H1 (cell line): ENCODE measurements around the gene PLCL2. TPM values are rescaled to one million over a fixed set of nuclear protein-coding genes. Genes with fewer than 3 reads are reported as not detected.

Source experiments
- CTCF ChIA-PET: fragments of 300-600 bp; sonication (Branson Sonifier 250); formaldehyde crosslinking; loops from one replicate; lab custom pipeline; 2021; ENCODE audit not compliant: partially characterized antibody; lab: Charles Lee
- POLR2A ChIA-PET: fragments of 300-600 bp; sonication (Branson Sonifier 250); formaldehyde crosslinking; loops from one replicate; lab custom pipeline; 2021; ENCODE audit warnings: inconsistent platforms; ENCODE audit not compliant: partially characterized antibody; lab: Charles Lee
- DNase-seq, 2 experiments: peaks; one replicate each; pipeline versions ENCODE4 v3.0.0 to v3.0.0-alpha.2; 2010 to 2022; ENCODE audit warnings: low spot score in 2 of 2, low read depth in 1 of 2, mixed read lengths in 1 of 2
- FAIRE-seq: peaks from 2 replicates; lab custom pipeline; 2011; peaks lifted over from hg19 to GRCh38; lab: Jason Lieb, UNC
- H2AFZ ChIP-seq: 2 replicates; pipeline ENCODE4 v1.8.1; 2012; ENCODE audit warnings: low read length, inconsistent platforms
- H2AK5ac ChIP-seq: 2 replicates; pipeline ENCODE4 v1.6.1; 2013; ENCODE audit warnings: low read depth, low read length
- H2BK120ac ChIP-seq: replicated peaks from 2 replicates; pipeline ENCODE3; 2013; ENCODE audit warnings: low read depth, low read length, inconsistent platforms
- H2BK12ac ChIP-seq: 2 replicates; pipeline ENCODE4 v1.6.1; 2013; ENCODE audit warnings: low read depth, low read length
- H2BK15ac ChIP-seq: 2 replicates; pipeline ENCODE4 v1.6.1; 2013; ENCODE audit warnings: low read length
- H2BK20ac ChIP-seq: 2 replicates; pipeline ENCODE4 v1.6.1; 2013; ENCODE audit warnings: low read length
- H2BK5ac ChIP-seq: 2 replicates; pipeline ENCODE4 v1.6.1; 2013; ENCODE audit warnings: low read depth, low read length
- H3K14ac ChIP-seq: 2 replicates; pipeline ENCODE4 v1.6.1; 2013; ENCODE audit warnings: inconsistent platforms; ENCODE audit not compliant: insufficient read length
- H3K18ac ChIP-seq: 2 replicates; pipeline ENCODE4 v1.6.1; 2013; ENCODE audit warnings: low read length; ENCODE audit errors: extremely low read depth
- H3K23ac ChIP-seq: 2 replicates; pipeline ENCODE4 v1.6.1; 2013; ENCODE audit warnings: inconsistent platforms; ENCODE audit not compliant: insufficient read length
- H3K23me2 ChIP-seq: 2 replicates; pipeline ENCODE4 v1.6.1; 2013; ENCODE audit warnings: low read depth, low read length
- H3K27ac ChIP-seq: 2 replicates; pipeline ENCODE4 v1.6.1; 2011; ENCODE audit warnings: low read depth, low read length, inconsistent platforms
- H3K27me3 ChIP-seq, 4 experiments: replicated peaks in 1 of 4; 1 replicate in 1 of 4; 2 replicates in 3 of 4; pipeline versions ENCODE4 v1.6.1 to v1.8.1; 2011 to 2013; ENCODE audit warnings: low read length in 3 of 4, mild to moderate bottlenecking in 3 of 4, inconsistent platforms in 2 of 4, mixed read lengths in 2 of 4, moderate library complexity in 1 of 4; ENCODE audit not compliant: control insufficient read depth in 3 of 4, insufficient read depth in 3 of 4; ENCODE audit errors: extremely low read depth in 1 of 4
- H3K36me3 ChIP-seq, 4 experiments: 2 replicates each; pipeline versions ENCODE4 v1.6.1 to v1.8.1; 2011 to 2013; ENCODE audit warnings: mild to moderate bottlenecking in 4 of 4, low read length in 3 of 4, moderate library complexity in 2 of 4, control low read depth in 1 of 4, inconsistent platforms in 1 of 4; ENCODE audit not compliant: insufficient read depth in 4 of 4, control insufficient read depth in 2 of 4
- H3K4ac ChIP-seq: replicated peaks from 2 replicates; pipeline ENCODE3; 2013; ENCODE audit warnings: low read length, low read depth, mixed read lengths, inconsistent platforms; ENCODE audit not compliant: insufficient read length
- H3K4me1 ChIP-seq, 4 experiments: replicated peaks in 1 of 4; 1 replicate in 1 of 4; 2 replicates in 3 of 4; pipeline versions ENCODE4 v1.6.1 to v1.8.1; 2011 to 2013; ENCODE audit warnings: low read length in 3 of 4, inconsistent platforms in 2 of 4, mixed read lengths in 1 of 4; ENCODE audit not compliant: insufficient read depth in 4 of 4, control insufficient read depth in 3 of 4
- H3K4me2 ChIP-seq, 2 experiments: 2 replicates each; pipeline versions ENCODE4 v1.6.1 to v1.8.1; 2011 to 2013; ENCODE audit warnings: low read depth in 2 of 2, low read length in 2 of 2, control low read depth in 1 of 2, inconsistent platforms in 1 of 2, mild to moderate bottlenecking in 1 of 2; ENCODE audit not compliant: insufficient read depth in 1 of 2
- H3K4me3 ChIP-seq, 4 experiments: fragments of 200-600, 300-600 bp in 1 of 4; sonication (generic), shearing (Covaris generic), sonication (Bioruptor Twin) in 1 of 4; 2 replicates each; pipeline versions ENCODE4 v1.5.1 to v1.8.1; 2011 to 2016; ENCODE audit warnings: low read length in 4 of 4, low read depth in 3 of 4, control low read depth in 2 of 4, inconsistent platforms in 2 of 4, mild to moderate bottlenecking in 2 of 4, mixed read lengths in 1 of 4, moderate library complexity in 1 of 4; ENCODE audit not compliant: insufficient read depth in 2 of 4; ENCODE audit errors: extremely low read depth in 1 of 4
- H3K56ac ChIP-seq: replicated peaks from 2 replicates; pipeline ENCODE3; 2013; ENCODE audit warnings: low read depth, mild to moderate bottlenecking, mixed read lengths, low read length, inconsistent platforms; ENCODE audit not compliant: insufficient read length
- H3K79me1 ChIP-seq: 2 replicates; pipeline ENCODE4 v1.6.1; 2013; ENCODE audit warnings: low read depth, low read length, control low read depth
- H3K79me2 ChIP-seq, 2 experiments: 2 replicates each; pipeline versions ENCODE4 v1.6.1 to v1.8.1; 2012 to 2013; ENCODE audit warnings: low read length in 2 of 2, mild to moderate bottlenecking in 2 of 2, inconsistent platforms in 1 of 2; ENCODE audit not compliant: insufficient read depth in 2 of 2, control insufficient read depth in 1 of 2
- H3K9ac ChIP-seq, 4 experiments: replicated peaks in 1 of 4; 1 replicate in 1 of 4; 2 replicates in 3 of 4; pipeline versions ENCODE4 v1.6.1 to v1.8.1; 2011 to 2013; ENCODE audit warnings: low read depth in 3 of 4, low read length in 3 of 4, control low read depth in 2 of 4, mild to moderate bottlenecking in 2 of 4, moderate library complexity in 2 of 4, inconsistent platforms in 1 of 4; ENCODE audit errors: extremely low read depth in 1 of 4
- H3K9me3 ChIP-seq, 2 experiments: 2 replicates each; pipeline versions ENCODE4 v1.6.1 to v1.8.1; 2012 to 2013; ENCODE audit warnings: mild to moderate bottlenecking in 2 of 2, moderate library complexity in 2 of 2, control low read depth in 1 of 2, inconsistent platforms in 1 of 2, low read depth in 1 of 2, low read length in 1 of 2, mixed read lengths in 1 of 2; ENCODE audit not compliant: insufficient read depth in 2 of 2
- H4K20me1 ChIP-seq, 2 experiments: replicated peaks in 1 of 2; 2 replicates each; pipeline versions ENCODE3 to v1.8.1; 2011 to 2013; ENCODE audit warnings: inconsistent platforms in 2 of 2, low read length in 2 of 2, mild to moderate bottlenecking in 1 of 2; ENCODE audit not compliant: insufficient read depth in 2 of 2, control insufficient read depth in 1 of 2
- H4K5ac ChIP-seq: 2 replicates; pipeline ENCODE4 v1.6.1; 2013; ENCODE audit warnings: low read length, low read depth, mixed read lengths, inconsistent platforms; ENCODE audit not compliant: insufficient read length
- H4K8ac ChIP-seq: 2 replicates; pipeline ENCODE4 v1.8.0; 2013; ENCODE audit warnings: mild to moderate bottlenecking, moderate library complexity, low read length, inconsistent platforms; ENCODE audit not compliant: insufficient read depth; ENCODE audit errors: extremely low read depth
- H4K91ac ChIP-seq: replicated peaks from 2 replicates; pipeline ENCODE3; 2013; ENCODE audit warnings: low read length, mixed read lengths, inconsistent platforms; ENCODE audit not compliant: insufficient read length
- BACH1 ChIP-seq: IDR thresholded peaks from 2 replicates; pipeline ENCODE4 v1.6.1; 2012; ENCODE audit warnings: low read length, improper control_type of control experiment
- BCL11A ChIP-seq, 2 experiments: IDR thresholded peaks; one replicate each; pipeline ENCODE4 v1.6.1; 2011; ENCODE audit warnings: low read depth in 2 of 2, low read length in 2 of 2, mild to moderate bottlenecking in 2 of 2
- CHD2 ChIP-seq: IDR thresholded peaks from 2 replicates; pipeline ENCODE4 v1.6.1; 2012; ENCODE audit warnings: low read length, improper control_type of control experiment
- EGR1 ChIP-seq: IDR thresholded peaks from 2 replicates; pipeline ENCODE4 v1.6.1; 2011; ENCODE audit warnings: low read depth, low read length, borderline replicate concordance
- HDAC6 ChIP-seq: IDR thresholded peaks from one replicate; pipeline ENCODE4 v1.7.1; 2012; ENCODE audit warnings: low read depth, mild to moderate bottlenecking, inconsistent platforms, low read length, moderate library complexity
- JUND ChIP-seq: IDR thresholded peaks from 2 replicates; pipeline ENCODE4 v1.6.1; 2011; ENCODE audit warnings: mild to moderate bottlenecking, improper control_type of control experiment, low read length
- MAFK ChIP-seq: IDR thresholded peaks from 2 replicates; pipeline ENCODE4 v1.6.1; 2012; ENCODE audit warnings: low read depth, mild to moderate bottlenecking, improper control_type of control experiment, low read length
- POU5F1 ChIP-seq: IDR thresholded peaks from 2 replicates; pipeline ENCODE4 v1.6.1; 2011; ENCODE audit warnings: low read depth, mild to moderate bottlenecking, low read length, moderate library complexity
- RNF2 ChIP-seq: fragments of 200-900, 300-1000 bp; sonication (generic); IDR thresholded peaks from 2 replicates; pipeline ENCODE4 v1.7.1; 2016; ENCODE audit warnings: borderline replicate concordance, low read depth, mild to moderate bottlenecking, antibody characterized with exemption, low read length; ENCODE audit not compliant: poor library complexity, severe bottlenecking; ENCODE audit errors: missing control alignments
- RXRA ChIP-seq: IDR thresholded peaks from 2 replicates; pipeline ENCODE4 v1.6.1; 2011; ENCODE audit warnings: low read depth, mild to moderate bottlenecking, low read length, moderate library complexity; ENCODE audit not compliant: insufficient read depth
- SRF ChIP-seq: IDR thresholded peaks from 2 replicates; pipeline ENCODE4 v1.6.1; 2011; ENCODE audit warnings: mild to moderate bottlenecking, low read depth, low read length, moderate library complexity
- TAF7 ChIP-seq: optimal IDR thresholded peaks from 2 replicates; pipeline ENCODE3; 2011; ENCODE audit warnings: low read depth, mild to moderate bottlenecking, inconsistent platforms, low read length, moderate library complexity, borderline replicate concordance
- polyA plus RNA-seq, 7 experiments: library from polyadenylated mRNA; depleted of rRNA in 3 of 7; stranded (reverse) in 5 of 7; unstranded in 2 of 7; fragments of >200 nt in 5 of 7; fragments of 200-250 nt in 2 of 7; gene quantifications; 1 replicate in 5 of 7; 2 replicates in 1 of 7; 4 replicates in 1 of 7; pipeline versions ENCODE4 v1.2.1 to v1.2.3, GENCODE V29; 2011 to 2013; ENCODE audit warnings: missing spikeins in 2 of 7, mixed read lengths in 2 of 7
- total RNA-seq: library from RNA; stranded (reverse); fragmentation: NEBNext Ultra II Directional; extraction: Animal tissue kit (Norgen Biotek cat#: 25700); gene quantifications from 2 replicates; pipeline ENCODE4 v1.2.1, GENCODE V29; 2021
- TF ChIP-seq, protein P1 (sequence below): IDR thresholded peaks from 2 replicates; pipeline ENCODE4 v1.6.1; 2011; ENCODE audit warnings: low read length, improper control_type of control experiment

The PLCL2 gene
- total and polyA plus RNA-seq, 2 of the 8 experiments (the other 6 are each of a cell fraction or from before 2014, with no cell fraction given), result 3.5 to 6.8 TPM

DNA sequence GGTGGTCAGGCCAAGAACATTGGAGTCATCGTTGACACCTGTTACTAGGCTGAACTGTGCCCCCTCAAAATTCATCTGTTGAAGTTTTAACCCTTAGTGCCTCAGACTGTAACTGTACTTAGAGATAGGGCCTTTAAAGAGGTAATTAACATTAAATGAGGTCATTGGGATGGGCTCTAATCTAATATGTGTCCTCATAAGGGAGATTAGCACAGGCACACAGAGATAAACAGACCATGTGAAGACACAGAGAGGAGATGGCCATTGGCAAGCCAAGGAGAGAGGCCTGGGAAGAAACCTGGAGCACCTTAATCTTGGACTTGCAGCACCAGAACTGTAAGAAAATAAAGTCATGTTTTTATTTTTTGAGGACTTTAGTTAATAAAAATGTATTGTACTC is 59.6 kb downstream of the PLCL2 start (continued):
- TF ChIP-seq HDAC6, result no peak

DNA sequence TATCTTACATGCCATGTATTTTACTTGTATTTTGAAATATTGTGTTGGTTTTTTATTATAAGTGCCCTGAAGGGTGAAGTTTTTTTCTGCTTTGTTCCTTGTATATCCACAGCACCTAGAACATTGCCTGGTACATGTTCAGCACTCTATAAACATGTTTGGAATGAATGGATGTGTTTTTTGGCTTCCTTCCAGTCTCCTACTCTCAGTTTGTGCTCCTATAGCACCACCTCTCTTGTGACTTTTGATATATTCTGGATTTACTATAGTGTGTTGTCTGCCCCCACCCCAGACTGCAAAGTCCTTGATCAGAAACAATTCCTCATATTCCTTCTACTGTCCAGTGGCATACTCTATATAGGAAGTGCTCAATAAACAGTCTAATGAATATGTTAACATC is 60.6 kb downstream of the PLCL2 start:
- no peak overlapping the region for H2BK15ac ChIP-seq
- H3K4me1 ChIP-seq, result no peaks in the 10 kb centered on the region; a peak in 1 of 7 replicates
- no peak overlapping the region for H3K9ac ChIP-seq
- H3K14ac ChIP-seq, result no peak overlapping the region
- FAIRE-seq, result no peak
- H4K91ac ChIP-seq, result no peak overlapping the region
- CTCF ChIA-PET, result no interaction called here
- no peak overlapping the region for H3K23ac ChIP-seq
- no peak overlapping the region for H4K8ac ChIP-seq
- H3K56ac ChIP-seq, result no peak overlapping the region
- H3K9me3 ChIP-seq, result no peaks in the 10 kb centered on the region
- no peak overlapping the region for H3K4ac ChIP-seq
- POLR2A ChIA-PET, result no interaction called here
- H4K20me1 ChIP-seq, result no peaks in the 10 kb centered on the region
- no peak overlapping the region for H2BK20ac ChIP-seq
- H3K23me2 ChIP-seq, result peaks cover 2% of the 10 kb centered on the region; the same call in 1 of the 2 replicates
- no peak overlapping the region for H2AK5ac ChIP-seq
- no peak for DNase-seq
- H3K4me3 ChIP-seq, result no peak overlapping the region
- H3K79me1 ChIP-seq, result no peaks in the 10 kb centered on the region
- H3K4me2 ChIP-seq, result no peak overlapping the region
- H3K27me3 ChIP-seq, result peaks cover 0 to 1% (median 0%) of the 10 kb centered on the region in 4 experiments; a peak in 1 of 7 replicates
- no peak overlapping the region for H2AFZ ChIP-seq
- H4K5ac ChIP-seq, result no peak overlapping the region
- H3K36me3 ChIP-seq, result no peaks in the 10 kb centered on the region
- H3K27ac ChIP-seq, result no peak overlapping the region
- H2BK5ac ChIP-seq, result no peak overlapping the region
- peaks cover 0 to 4% of the 10 kb centered on the region in 2 experiments; a peak in 1 of 4 replicates for H3K79me2 ChIP-seq
- no peak overlapping the region for H3K18ac ChIP-seq
- H2BK120ac ChIP-seq, result no peak overlapping the region
- H2BK12ac ChIP-seq, result no peak overlapping the region
- TF ChIP-seq POU5F1 (no peak), TAF7 (no peak), SRF (no peak), EGR1 (no peak), RXRA (no peak), BACH1 (no peak), JUND (no peak), BCL11A (IDR thresholded peaks at IDR 0.05; ENCODE audit: low read depth in 2 of 2, low read length in 2 of 2) (no peak), MAFK (no peak), RNF2 (no peak), CHD2 (no peak)
- TF ChIP-seq, protein P1, sequence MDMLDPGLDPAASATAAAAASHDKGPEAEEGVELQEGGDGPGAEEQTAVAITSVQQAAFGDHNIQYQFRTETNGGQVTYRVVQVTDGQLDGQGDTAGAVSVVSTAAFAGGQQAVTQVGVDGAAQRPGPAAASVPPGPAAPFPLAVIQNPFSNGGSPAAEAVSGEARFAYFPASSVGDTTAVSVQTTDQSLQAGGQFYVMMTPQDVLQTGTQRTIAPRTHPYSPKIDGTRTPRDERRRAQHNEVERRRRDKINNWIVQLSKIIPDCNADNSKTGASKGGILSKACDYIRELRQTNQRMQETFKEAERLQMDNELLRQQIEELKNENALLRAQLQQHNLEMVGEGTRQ, result no peak
